ENCODE results near the gene OR52E6.

Gene OR52E6

DNA sequence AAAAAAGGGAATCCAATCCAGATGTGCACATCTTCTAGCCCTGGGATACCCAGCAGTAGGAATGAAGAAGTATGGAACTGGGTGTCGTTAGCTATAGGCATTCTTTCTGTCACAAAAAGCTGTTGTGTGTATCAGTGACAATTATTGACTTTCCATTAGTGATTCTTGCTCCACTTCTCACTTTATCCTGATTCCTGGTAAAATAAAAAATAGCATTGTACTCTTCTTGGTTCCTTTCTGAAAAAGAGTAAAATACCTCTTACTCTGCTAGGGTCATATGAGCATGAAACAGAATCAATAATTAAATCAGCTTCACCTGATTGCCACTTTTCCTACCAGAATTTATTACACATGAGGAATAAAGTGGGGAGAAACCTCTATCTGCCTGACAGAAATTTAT, at the start of gene OR52E6:
OR52E6 (minus strand) TSS at position 101 of the 400 bp plus-strand sequence; CDS start at position 101, 0 bp downstream.
- DNase-seq (ENCODE audit: low spot score), result no peak

DNA sequence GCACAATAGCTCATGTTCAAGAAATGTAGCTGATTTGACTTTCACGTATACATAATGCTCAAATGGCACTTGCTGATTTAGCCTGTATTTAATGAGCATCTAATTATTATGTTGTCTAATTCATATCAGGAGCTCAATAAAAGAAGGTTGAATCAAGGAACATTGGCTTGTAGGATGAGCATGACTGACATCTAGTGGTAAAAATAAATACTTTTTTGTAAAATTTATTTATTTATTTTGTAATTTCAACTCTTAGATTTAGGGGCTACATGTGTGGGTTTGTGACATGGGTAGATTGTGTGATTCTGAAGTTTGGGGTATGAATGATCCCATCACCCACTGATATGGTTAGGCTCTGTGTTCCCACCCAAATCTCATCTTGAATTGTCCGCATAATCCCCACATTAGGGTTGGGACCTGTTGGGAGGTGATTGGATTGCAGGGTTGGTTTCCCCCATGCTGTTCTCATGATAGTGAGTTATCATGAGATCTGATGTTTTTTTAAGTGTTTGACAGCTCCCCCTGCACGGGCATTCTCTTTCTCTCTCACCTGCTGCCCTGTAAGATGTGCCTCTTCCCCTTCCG, 49.6 kb upstream of the OR52E6 start:
- DNase-seq (ENCODE audit: low spot score), result no peak

DNA sequence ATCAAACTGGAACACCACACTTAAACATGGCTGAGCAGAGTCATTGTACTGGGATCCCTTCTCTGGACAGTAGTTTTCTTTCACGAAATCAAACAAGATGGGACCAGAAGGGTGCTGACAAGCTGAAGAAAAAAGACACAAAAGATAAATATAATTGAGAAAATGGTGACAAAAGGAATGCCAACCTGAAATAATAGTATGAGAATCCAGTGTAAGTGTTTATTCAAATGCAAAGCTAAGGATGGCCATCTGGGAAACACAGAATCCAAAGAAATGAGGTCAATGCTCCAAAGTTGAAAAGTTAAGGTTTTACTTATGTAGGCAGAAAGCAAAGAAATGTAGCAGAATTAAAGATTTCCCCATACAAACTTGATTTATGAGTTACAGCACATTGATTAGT, 46.0 kb upstream of the OR52E6 start:
- DNase-seq (ENCODE audit: low spot score), result no peak

DNA sequence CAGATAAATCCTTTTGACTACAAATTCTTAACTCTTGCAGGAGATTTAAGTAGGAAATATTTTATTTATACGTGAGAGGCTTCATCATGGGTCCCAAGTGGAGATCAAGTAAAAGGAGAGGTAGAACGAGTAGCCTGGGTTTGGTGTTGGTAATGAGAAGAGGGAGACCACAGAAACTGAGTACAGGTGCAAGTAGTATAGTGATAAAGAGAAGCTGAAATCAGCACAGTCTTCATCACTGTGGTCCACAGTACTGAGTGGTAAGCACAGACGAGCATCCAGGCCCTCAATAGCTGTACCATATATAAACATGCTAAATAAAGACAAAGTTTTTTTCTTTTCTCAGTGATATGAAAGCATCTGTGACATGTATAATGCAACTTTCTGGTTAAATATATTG, 45.5 kb upstream of the OR52E6 start:
- DNase-seq (ENCODE audit: low spot score), result no peak

DNA sequence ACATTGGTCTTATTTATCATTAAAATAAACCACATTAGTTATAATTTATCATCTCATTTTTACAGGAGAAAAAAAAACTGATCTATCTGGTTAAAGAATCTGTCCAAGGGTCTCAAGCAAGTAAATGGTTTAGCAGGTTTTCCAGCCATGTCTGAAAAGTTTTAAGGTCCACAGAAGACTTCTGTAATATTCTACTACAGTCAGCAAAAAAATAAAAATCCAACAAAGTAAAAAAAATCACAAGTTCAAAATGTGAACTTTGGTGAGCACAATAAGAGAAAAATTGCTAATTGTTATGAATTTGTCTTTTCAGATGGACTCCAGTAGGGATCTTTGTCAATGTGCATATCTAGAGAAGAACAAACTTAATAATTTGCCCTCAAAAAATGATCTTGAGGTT, 40.1 kb upstream of the OR52E6 start:
- no peak for DNase-seq (ENCODE audit: low spot score)

DNA sequence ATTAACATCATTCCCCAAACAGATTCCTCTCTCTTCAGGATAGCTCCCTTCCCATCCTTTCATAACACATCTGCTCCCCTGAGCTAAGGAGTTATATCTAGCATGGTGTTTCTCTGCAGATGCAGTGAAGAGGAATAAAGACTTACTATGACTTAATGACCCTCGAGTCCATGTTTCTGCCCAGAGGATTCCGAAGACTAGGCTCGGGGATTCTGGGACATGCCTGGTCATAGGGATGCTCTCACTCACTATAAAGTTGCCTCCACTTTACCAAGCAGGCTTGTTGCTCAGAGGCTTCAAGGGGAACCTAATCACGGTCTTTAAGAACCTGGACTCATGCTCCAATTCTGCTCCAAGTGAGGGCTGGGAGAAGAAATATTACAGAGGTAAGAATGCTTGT, 38.6 kb upstream of the OR52E6 start, which contains the start of gene OR52E4:
OR52E4 (plus strand) TSS at position 301 of the 400 bp plus-strand sequence. CDS start 3,664 bp downstream, outside the sequence.
- no peak for DNase-seq (ENCODE audit: low spot score)

DNA sequence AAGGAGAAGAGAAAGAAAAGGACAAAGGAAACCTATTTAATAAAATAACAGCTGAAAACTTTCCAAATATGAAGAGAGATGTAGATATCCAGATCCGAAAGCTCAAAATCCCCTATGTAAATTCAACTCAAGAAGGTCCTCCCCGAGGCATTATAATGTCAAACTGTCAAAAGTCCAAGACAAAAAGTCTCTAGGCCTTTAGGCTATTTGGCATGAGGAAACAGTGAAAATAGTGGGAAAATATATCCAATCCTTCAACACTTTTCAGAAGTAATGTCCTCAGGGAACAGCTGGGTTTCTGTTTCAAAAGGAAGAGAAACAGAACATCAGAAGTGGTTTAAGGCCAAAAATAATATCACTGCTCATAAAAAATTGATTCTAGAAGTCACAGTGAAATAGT, 36.9 kb upstream of the OR52E6 start:
- no peak for DNase-seq (ENCODE audit: low spot score)

DNA sequence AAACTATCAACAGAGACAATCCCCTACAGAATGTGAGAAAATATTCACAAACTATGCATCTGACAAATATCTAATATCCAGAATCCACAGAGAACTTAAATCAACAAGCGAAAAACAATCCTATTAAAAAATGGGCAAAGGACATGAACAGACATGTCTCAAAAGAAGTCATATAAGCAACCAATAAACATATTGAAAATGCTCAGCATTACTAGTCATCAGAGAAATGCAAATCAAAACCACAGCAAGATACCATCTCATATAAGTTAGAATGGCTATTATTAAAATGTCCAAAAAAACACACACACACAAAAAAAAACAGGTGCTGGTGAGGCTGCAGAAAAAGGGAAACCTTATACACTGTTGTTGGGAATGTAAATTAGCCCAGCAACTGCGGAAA, 24.1 kb upstream of the OR52E6 start:
- DNase-seq (ENCODE audit: low spot score), result no peak

DNA sequence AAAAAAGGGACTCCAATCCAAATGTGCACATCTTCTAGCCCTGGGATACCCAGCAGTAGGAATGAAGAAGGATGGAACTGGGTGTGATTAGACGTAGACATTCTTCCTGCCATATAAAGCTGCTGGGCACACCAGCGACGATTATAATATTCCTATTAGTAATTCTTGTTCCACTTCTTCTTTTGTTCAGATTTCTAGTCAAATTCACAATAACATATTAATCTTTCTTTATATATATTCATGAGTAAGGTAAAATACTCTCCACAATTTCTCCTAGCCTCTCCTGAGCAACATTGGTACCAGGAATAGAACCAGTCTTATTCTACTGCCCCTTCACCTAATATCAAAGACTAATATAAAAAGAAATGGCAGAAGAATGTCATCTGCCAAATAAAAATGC, 15.9 kb upstream of the OR52E6 start, which contains the start of gene OR52E8:
OR52E8 (minus strand) TSS at position 101 of the 400 bp plus-strand sequence; CDS start at position 101, 0 bp downstream.
- no peak for DNase-seq (ENCODE audit: low spot score)

DNA sequence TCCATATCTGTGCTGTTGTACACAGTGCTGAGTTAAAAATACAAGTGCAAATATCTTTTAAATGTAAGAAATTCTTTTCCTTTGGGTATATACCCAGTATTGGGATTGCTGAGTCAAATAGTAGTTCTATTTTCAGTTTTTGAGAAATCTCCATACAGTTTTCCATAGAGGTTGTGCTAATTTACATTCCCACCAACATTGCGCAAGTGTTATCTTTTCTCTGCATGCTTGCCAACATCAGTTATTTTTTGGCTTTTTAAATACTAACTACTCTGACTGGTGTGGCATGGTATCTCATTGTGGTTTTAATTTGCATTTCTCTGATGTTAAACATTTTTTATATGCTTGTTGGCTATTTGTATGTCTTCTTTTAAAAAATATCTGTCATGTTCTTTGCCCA, 9.3 kb upstream of the OR52E6 start:
- DNase-seq (ENCODE audit: low spot score), result no peak

DNA sequence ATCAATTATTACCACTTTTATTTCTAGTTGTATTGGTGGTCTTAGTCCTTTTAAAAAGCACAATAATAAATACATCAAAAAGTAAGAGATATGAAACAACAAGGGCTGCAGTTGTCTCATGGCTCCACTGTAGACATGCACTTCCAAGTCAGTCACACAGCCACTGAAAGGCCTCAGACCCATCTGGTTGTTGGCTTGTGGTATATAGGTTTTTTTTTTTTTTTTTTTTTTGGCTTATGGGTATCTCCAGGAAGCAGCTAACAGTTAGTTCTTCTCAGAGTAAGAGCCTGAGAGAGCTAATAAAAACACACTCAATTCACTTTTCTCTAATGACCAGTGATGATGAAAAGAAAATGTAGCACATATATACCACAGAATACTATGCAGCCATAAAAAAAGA, 6.0 kb upstream of the OR52E6 start:
- no peak for DNase-seq (ENCODE audit: low spot score)

DNA sequence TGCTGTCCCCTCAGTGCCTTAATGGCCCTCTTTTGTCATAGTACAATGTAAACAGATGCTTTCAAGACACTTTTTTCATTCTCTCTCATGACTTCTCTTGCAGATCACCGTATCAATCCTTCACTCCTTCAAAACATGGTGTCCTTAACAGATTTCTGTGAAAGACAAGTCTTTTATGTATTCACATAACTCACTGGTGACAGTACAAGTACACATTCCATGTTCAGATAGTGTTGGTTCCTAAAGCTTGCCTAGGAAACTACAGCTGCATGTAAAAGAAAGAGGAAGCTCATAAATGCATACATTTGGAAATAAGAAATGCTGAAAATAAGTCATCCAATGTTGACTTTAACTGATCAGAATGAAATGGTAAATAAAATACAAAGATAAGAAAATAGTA, 5.0 kb upstream of the OR52E6 start:
- DNase-seq (ENCODE audit: low spot score), result no peak

DNA sequence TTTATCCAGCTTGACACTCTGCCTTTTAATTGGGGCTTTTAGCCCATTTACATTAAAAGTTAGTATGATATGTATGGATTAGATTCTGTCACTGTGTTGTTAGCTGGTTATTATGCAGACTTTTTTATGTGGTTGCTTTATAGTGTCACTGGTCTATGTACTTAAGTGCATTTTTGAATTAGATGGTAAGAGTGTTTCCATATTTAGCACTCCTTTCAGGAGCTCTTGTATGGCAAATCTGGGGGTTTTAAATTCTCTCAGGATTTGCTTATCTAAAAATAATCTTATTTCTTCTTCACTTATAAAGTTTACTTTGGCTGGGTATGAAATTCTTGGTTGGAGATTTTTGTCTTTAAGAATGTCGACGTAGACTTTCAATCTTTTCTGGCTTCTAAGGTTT, 4.0 kb downstream of the OR52E6 start:
- DNase-seq (ENCODE audit: low spot score), result no peak

DNA sequence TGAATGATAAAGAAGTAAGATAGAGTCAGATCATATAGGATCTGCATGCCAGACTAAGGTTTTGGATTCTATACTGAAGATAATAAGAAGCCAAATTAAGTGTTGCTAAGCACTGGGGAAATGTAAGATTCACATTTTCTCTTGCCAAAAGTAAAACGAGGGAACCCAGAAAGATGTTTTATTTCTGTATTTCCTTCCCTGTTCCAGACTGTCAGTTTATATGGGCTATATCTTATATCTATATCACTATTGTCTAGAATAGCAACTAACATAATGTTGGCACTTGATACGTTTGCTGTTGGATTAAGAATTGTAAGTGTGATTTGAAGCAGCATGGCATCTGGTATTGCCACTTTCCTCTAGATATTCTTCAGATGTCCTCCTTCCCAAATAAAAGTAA, 8.3 kb downstream of the OR52E6 start:
- no peak for DNase-seq (ENCODE audit: low spot score)

DNA sequence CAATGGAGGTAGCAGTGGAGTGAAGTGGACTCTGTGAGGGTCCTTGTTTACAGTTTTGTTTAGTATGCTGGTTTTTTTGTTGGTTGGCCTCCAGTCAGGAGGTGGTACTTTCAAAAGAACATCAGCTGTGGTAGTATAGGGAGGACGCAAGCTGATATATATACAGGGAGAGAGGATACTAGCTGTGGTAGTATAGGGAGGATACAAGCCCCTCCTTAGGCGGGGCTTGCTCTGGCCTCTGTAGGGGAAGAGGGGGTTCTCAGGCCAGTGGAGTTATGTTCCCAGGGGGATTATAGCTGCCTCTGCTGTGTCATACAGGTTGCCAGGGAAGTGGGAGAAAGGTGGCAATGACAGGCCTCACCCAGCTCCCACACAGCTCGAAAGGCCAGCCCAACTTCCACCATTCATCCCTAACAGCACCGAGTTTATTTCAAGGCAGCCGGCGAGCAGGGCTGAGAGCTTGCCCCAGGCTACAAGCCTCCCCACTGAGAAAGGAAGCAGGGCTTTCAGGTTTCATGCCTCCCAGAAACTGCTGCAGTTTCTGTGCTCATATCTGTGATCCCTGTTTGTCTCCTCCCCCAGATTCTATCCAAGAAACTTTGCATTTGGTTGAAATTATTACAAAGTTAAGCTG, 10.4 kb downstream of the OR52E6 start:
- no peak for DNase-seq (ENCODE audit: low spot score)

DNA sequence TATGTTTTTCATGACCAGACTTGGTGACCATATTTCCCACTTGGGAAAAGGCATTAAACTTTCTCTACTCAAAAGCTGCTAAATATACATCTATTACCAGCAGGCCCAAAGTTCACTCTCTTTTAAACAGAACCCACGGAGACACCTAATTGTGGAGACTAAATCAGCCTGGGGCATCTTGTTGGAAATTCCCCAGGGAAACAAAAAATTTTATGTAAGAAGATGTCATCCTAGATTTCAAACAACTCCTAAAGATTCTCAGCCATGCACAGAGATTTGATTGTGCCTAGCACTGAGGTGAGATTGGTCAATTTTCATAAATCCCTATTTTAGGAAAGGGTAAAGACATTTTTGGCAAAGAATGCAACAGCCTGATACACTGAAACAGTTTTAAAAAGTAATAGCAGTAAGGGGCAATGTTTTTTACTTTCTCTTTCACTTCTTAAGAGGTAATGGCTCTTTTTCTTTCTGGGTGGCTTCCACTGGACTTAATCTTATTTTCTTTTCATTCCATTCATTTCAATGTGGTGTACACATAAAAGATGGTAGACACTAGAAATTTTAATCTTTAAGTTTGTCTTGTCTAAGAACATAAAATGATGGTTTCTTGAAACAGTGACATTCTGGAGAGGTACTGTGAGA, 23.3 kb downstream of the OR52E6 start:
- DNase-seq (ENCODE audit: low spot score), result no peak

DNA sequence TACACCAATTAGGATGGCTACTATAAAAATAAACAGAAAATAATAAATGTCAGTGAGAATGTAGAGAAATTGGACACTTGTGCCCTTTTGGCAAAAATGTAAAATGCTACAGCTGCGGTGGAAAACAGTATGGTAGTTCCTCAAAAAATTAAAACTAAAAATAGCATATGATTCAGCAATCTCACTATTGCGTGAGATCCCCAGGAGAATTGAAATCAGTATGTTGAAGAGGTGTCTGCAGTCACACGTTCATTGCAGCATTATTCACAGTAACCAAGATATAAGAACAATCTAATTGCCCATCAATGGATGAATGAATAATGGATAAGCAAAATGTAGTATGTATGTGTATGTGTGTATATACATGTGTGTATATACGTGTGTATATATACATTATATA, 26.2 kb downstream of the OR52E6 start:
- DNase-seq (ENCODE audit: low spot score), result no peak

DNA sequence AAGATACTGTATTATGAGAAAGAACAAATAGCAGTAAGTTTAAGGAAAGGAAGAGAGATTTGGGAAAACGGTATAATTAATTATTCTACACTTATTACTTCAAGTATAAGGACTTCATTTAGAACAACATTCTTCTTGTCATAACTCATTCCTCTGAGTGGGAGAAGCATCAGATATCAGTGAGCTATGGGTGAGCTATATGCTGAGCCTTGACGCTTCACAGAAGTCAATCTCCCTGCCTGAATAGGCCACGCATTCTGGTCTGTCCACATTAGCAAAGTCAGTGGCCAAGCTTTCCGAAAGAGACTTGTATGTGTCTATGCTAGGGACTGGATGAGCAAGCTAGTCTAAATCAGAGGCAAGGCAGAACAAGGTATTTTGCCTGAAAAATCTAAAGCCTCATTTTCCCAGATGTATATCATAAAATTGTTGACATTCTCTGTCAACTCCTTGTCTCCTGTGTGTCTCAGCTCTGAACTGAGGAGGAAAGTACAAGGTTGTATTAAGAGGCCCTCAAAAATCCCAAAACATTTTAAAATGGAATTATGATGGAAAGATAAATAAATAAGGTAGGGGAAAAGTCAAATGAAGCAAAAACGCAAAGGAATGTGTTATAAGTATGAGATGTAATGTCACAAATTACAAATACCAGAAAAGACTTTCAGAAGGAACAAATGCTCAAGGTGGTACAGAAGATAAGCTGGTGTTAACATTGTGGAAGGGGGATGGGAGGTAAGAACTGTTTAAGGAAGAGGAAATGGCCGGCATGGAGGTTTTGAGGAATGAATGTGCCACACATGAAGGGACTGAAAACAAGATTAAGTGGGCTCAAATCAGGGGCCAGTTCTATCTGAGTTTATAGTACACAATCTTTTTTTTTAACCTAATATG, 31.5 kb downstream of the OR52E6 start:
- DNase-seq (ENCODE audit: low spot score), result no peak

DNA sequence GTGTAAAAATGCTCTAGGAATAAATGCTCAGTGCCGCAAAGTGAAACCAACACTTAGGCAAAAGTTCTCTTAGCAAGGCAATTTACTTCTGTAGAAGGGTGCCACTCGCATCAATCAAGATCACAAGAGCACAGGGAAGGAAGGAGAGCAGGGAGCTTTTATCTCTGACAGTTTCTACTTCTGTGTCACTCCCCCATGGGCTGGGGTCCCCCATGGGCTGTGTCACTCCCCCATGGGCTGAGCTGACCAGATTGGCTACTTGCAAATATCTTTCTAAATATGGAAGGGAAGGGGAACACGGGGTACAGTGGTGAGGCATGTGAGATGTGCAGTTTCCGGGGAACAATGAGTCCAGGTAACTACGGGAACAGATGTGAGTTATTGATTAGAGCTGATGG, 32.6 kb downstream of the OR52E6 start:
- no peak for DNase-seq (ENCODE audit: low spot score)

DNA sequence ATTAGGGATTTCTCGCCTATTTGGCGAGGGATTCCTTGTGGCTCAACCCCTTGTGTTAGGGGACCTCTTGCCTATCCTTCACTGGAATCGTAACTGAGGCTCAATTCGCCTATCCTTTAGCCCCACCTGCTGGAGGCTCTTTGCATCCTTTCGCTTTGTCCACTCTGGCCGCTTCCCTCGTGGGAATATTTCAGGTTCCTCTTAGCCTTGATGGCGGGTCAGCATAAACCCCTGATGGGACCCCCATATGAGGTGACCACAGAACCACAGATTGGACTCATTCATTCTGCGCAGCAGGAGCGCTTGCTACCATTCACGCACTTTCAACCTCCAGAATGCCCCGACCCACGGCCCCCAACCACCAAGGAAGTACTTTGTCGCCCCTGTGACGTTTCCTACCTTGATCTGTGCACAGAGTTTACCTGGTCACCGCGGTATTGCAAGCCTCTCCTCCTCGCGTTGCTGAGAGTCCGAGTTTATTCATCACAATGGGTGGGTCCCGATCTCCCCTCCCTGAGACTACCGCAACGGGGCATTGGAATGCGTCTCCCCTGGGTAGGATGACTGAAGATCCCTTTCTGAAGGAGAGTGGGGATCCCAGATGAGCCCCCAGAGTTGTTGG, 33.1 kb downstream of the OR52E6 start, which contains the start of gene OR52N2:
OR52N2 (plus strand) TSS at position 425 of the 622 bp plus-strand sequence. CDS start 11,412 bp downstream, outside the sequence.
- DNase-seq (ENCODE audit: low spot score), result peak; percentile 47

DNA sequence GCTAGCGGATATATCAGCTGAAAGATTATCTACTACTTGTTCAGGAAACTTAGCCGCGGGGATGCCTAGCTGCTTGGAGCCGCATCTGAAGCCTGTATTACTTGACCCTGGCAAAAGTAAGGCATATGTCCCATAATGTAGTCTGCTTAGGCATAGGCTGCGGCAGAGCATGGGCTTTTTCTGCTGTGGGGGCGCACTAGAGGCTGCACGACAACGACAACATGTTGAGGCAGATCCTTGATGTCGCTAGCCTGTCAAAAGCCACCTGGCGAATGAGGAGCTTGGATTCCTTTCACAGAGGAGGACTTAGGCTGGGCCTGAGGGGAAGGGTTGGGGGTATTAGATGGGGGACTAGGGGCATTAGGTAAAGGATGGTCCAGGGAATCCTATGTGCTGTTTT, 34.1 kb downstream of the OR52E6 start:
- DNase-seq (ENCODE audit: low spot score), result no peak

DNA sequence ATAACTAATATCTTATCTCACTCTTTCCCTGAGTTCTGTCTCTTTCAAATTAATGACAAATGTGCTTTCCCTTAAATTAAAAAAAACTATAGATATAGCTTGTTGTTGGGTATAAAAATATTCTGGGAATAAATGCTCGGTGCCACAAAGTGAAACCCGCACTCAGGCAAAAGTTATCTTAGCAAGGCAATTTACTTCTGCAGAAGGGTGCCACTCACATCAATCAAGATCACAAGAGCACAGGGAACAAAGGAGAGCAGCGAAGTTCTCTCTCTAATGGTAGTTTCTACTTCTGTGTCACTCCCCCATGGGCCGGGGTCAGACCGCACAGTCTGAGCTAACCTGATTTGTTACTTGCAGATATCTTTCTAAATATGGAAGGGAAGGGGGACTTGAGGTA, 37.7 kb downstream of the OR52E6 start:
- DNase-seq (ENCODE audit: low spot score), result no peak

Data from putamen (tissue), 1 donor.